NCI-H1092 (cell line): Measurements from ENCODE around the gene CLUH.
"Not testable (repeated sequence)": the region's sequence is repeated elsewhere in the genome, so short reads cannot be mapped to it uniquely, and the experiment has no call there.

ENCODE experiments used
- DNase-seq: peaks from one replicate; lab custom pipeline; 2025; lab: John Stamatoyannopoulos, UW

The CLUH gene

DNA sequence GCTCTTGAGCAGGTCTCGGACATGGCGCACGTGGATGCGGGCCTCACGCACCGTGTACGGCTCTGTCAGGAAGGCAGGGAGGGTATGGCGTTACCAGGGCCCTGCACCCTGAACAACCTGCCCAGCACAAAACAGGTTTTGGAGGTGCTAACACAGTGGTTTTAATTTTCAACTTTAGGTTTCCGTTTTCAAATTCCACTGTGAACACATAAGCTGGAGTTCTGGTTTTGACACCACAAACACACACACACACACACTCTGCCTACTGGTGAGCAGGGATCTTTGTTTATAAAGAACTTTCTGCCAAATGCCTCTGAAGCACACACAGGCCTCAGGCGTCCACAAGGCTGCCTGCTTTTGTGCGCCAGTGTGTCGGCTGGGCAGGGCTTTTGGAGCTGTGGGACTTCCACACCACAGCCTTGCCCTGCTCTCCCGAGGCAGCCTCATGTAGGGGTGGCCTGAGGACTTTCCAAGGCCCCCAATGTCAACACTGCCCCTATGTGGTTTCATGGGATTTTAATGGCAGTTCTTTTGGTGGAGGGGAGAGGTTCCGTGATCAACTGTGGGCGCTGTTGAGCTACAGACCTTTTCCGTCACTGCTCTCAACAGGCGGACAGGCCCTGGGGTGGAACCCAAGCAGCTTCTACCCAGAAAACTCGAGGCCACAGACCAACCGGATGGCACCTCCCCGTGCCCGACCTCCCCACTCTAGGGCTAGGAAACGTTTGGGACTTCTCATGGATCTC is 9.4 kb downstream of the CLUH start:
- DNase-seq: no peak

DNA sequence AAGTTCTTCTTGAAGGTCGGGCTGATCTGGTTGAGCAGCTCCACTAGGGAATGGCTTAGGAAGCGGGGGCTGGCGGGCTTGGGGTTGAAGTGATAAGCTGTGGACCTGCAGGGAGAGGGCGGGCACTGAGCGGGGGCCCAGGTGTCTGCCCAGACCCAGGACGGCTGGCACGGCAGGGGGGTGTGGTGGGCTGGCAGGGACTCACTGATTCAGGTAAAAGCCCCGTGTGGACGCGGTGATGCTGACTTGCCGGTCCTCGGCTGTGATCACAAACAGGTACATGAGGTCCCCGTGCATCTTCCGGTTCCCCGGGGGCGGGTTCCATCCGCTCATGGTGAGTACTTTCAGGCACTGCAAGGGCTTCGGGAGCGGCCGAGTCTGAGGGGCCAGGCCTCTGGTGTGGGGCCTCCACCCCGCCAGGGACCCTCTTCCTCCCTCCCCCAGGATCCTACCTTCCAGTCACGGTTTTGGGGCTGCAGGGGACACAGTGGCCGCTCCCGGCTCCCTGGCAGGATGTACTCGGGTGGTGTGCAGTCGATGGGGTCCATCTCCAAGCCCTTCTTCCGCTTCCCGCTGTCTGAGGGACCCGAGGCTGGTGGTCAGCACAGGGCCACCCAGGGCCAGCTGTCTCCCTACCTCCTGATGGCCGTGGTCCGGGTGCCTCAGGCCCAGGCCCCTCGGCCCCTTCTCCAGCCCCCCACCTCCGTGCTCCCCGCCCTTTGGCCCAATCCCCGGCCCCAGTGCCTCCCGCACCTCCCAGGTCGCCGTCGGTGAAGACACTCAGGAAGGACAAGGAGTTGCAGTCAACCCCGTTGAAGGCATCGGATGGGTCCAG is 10.2 kb downstream of the CLUH start:
- no peak for DNase-seq

DNA sequence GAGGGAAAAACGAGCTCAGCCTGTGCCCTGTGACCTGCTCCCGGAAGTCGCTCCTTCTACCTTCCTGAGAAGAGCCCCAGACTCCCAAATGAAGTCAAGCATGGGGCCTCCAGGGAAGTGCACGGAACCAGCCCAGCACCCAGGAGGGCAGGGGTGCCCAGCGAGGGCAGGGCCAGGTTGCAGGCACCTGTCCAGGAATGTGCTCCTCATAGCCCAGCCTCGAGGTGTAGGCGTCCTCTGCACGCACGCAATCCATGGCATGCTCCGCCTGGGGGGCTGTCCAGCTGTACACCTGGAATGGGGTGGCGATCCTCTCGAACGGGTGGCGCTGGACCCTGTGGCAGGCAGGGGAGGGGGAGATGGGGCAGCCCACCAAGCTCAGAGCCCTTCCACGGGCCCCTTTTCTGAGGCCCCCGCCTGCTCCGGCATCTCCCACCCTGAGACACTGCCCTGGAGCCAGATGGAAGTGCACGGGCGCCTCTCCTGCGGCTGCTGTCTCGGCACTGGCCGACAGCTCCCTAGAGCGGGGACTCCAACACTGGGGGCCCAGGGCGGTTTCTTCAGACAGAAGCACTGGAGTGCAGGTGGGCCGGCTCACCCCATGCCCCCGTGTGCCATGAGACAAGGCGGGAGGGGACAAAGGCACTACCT is 10.9 kb downstream of the CLUH start:
- no peak for DNase-seq

DNA sequence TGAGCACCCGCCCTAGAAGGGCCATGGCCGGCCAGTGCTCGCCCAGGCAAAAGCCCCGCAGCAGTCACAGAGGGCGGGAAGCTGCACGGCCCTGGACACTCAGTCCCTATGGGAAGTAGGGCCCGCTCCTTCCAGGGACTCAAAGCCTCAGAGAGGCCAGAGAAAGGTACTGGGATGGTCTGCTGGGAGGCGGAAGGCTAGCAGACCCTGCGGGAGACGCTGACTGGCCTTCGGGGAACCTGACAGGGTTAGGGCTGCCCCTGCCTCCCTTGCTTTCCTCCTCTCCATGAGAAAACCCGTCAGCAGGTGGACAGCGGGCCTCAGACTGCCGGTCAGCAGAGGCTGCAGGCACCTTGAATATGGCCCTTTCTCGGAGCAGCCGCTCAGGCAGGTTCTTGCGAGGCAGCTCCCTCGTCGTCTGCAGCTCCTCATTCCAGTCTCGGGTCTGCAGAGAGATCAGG is 11.5 kb downstream of the CLUH start:
- no peak for DNase-seq

DNA sequence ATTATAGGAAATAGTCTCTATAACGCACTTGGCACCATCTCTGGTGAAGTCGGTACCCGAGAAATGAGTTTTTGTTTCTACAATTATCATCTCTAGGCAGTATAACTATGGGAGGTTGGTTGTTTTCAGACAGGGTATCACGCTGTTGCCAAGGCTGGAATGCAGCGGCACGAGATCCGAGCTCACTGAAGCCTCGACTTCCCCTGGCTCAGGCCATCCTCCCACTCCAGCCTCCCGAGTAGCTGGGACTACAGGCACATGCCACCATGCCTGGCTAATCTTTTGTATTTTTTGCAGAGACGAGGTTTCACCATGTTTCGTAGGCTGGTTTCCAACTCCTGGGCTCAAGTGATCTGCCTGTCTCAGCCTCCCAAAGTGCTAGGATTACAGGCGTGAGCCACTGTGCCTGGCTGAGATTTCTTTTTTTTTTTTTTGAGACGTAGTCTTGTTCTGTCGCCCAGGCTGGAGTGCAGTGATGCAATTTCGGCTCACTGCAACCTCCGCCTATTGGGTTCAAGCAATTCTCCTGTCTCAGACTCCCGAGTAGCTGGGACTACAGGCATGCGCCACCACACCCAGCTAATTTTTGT is 12.3 kb downstream of the CLUH start:
- DNase-seq: not testable (repeated sequence)

DNA sequence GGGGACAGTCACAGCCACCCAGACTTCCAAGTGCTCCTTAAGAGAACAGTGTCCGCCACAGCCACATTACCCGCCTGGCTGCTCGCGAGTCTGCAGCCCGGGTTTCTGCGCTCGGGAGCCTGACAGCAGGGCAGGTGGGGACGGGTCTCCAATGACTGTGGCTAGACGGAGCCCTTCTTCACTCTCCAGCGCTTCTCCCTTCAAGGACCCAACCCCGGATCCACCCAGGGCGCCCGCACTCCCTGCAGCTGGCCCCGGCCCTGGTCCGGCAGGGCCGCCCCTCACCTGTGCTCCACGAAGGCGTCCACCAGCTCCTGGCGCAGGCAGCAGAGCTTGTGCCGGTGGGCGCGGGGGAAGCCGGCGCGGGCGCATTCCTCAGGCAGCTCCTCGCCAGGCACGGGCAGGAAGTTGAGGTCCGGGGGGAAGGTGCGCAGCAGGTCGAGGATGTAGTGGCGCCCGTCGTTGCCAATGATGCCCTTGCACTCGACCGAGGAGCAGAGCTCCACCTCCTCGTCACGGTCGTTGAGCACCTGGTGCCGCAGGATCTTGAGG is 13.9 kb downstream of the CLUH start:
- DNase-seq: no peak

DNA sequence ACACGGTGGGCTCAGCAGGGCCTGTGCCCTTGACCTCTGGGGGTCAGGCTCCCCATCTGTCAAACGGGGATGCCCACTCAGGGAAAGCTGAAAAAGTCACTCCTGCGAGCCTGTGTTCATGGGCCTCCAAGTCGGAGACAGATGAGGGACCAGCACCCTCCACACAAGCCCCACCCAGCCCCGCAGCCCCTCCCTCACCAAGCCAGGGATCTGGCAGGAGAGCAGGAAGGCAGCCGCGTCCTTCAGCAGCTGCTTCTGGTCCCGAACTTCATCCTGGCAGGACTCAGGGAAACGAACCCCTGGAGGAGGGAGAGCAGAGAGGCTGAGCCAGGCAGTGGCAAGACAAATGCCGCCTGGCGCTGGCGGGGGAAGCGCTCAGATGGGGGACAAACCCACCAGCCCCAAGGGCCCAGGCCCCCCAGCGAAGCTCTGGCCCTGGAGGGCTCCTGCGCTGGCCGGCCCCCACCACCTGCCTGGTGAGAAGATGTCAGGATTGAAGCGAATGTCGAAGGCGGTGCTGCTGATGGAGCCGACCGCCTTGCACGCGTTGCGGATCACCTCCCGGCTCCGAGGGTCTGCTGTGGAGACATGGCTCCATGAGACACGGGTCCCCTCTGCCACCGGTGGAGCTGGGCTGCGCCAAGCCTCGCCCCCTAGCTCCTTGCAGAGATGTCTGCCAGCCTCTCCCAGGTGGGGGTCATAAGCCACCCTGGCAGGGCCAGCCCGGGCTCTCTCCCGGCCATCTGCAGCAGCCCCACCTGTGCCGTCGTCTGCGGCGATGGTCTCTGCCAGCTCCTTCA is 15.4 kb downstream of the CLUH start:
- DNase-seq: no peak

DNA sequence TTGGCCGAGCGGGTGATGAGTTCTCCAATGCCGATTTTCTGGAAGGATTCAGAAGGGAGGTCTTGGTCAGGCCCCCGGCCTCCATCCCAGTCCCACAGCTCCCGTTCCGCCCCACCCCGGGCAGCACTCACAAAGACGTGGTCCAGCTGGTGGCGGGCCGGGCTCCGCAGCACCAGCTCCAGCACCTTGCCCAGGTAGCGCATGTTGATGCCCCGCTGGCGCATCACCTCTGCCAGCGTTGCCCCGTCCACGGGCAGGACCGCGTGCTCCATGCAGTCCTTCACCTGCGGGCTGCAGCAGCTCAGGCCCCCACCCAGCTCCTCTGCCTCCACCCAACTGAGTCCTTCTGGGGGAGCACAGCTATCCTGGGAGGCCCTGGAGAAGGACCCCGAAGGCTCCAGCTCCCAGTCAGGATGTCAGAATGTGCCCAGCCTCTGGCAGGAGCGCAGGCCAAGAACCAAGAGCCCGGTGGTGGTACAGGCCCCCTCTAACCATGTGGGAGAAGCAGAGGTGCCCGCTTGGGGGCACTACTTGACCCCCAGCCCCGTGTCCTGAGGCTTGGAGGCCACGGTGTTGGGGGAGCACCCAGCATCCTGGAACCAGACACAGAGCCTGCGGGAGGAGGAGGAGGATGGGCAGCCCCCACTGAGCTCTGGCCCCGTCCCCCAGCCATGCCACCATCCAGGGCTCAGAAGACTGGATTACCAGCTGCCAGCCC is 16.2 kb downstream of the CLUH start:
- no peak for DNase-seq

DNA sequence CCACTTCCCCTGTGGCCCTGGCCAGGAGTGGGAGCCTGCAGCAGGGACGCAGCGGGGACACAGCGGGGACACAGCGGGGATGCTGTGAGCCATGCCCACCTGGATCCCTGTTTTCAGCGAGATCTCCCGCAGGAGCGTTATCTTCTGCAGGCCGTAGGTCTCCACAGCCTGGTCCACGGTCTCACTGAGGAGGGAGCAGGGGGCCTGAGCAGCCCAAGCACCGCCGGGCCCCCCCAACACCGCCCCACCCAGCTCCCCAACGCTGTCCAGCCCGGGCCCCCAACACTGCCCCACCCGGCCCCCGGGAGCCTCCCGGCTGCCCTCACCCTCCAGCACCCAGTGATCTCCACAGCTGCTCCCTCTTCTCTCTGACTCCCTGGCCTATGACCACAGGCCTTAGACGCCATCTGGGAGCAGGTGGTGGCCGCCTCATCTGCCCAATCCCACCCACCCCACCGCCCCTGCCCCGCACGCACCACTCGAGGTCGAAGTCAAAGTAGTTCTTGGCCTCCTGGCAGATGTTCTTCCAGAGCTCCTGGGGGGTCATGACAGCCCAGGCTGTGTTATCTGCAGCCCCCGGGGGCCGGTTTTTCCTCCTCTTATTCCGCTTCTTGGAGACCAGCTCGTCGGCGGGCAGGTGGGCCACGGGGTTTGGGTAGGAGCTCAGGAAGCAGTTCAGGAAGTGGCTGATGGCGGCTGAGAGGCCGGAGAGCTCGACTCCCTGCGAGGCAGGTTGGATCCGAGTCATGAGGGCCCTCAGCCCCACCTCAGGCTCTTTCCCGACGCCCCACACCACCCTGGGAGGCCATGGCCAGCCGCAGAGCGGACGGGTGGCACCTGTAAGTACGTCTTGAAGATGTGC is 17.0 kb downstream of the CLUH start:
- no peak for DNase-seq

DNA sequence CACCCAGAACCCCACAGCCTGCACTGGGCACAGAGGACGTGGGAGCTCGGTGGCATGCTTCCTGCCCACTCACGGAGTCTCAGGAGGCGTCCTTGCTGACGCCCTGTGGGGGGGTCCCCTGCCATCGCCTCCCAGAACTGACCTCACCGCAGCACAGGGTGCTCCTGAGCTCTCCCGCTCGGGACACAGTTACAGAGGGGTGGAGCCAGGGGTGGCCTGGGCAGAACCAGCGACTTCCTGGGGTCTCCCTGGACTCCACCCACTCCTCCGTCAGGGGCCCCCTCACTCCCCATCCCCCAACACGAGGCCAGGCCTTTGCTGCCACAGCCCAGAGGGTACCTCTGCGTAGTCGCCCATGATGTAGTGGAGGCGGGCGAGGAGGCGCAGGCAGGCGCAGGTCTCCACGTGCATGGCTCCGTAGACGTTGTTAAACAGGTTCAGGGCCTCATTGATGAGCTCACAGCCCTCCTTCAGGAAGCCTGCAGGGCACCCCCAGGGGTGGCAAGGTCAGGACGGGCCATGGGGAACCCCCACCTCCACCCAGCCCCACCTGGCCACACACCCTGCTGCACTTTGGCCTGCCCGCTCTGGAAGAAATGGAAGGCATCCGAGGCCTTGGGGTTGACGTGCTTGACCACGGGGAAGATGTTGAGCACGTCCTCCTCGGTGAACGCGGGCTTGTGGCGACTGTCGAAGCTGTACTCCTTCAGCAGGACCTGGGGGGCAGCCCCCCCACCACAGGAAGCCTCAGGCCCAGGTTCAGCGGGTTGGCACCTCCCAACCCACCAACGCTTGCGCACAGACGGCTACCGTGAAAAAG is 17.8 kb downstream of the CLUH start:
- no peak for DNase-seq

DNA sequence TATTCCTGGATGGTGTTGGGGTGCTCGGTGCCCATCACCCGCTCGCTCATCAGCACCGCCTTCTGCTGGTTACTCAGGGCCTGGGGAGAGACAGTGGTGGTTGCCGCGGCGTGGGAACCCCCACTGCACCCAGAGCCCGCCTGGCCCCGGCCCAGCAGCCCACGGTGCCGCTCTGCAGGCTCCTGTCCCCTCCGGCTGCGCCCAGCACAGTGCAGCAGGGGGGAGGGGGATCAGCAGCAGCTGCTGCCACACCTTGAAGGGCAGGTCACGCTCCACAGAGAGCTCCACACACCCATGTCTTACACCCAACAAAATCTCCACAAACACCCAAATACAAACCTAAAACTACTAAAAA is 18.8 kb downstream of the CLUH start:
- DNase-seq: no peak

DNA sequence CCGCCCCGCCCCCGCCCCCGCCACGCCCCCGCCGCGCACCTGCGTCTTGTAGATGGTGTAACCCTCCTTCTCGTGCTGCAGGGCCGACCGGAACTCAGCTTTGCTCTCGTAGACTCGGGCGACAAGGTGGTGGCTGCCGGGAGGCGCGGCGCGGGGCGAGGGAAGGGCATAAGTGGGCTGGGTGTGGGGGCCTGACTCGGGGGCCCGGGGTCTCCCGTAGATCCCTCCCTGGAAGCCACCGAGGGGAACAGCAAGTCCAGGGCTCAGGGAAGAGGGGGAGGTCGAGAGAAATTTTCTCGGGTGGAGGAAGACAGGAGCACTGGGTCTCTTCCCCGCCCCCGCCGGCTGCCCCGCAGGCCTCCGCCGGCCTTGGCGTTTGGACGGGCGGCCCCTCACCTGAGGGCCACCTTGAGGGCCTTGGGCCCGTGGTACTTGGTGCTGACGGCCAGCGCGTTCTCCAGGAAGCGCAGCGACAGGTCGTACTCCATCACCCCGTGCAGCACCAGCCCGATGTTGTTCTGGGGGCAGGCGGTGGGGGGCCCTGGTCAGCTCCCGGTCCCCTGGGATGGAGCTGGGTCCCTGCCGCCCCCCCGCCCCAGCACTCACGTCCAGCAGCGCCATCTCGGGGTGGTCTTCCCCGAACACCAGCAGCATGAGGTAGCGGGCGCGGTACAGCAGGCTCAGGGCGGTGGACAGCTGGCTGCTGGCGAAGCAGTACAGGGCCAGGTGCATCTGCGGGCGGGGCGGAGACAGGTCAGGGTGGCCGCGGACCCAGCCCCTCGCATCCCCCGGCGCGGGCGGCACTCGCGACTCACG is 19.4 kb downstream of the CLUH start:
- no peak for DNase-seq

DNA sequence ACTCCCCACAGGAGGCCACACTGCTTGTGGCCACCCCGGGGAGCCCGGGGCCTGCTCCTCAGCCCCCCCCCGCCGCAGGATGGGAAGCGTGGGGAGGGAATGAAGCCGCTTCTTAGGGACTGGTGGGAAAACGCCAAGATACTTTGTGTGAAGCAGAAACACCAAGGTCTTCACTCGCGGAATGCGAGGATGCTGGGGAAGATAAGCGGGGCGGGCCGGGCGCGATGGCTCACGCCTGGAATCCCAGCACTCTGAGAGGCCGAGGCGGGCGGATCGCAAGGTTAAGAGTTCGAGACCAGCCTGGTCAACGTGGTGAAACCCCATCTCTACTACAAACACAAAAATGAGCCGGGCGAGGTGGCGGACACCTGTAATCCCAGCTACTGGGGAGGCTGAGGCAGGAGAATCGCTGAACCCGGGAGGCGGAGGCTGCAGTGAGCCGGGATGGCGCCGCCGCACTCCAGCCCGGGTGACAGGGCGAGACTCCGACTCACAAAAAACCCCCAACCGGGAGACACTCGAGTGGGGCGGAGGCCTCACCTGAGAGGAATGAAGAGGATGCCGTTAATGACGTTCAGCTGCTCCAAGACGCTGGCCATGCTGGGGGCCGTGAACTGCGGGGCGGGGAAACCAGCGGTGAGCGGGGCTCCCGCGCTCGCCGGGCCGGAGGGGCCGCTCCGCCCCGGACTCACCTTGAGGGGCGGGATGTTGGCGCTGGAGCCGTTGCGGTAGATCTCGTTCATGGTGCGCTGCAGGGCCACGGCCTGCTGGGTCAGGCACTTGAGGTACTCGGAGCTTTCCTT is 20.3 kb downstream of the CLUH start:
- DNase-seq: no peak

DNA sequence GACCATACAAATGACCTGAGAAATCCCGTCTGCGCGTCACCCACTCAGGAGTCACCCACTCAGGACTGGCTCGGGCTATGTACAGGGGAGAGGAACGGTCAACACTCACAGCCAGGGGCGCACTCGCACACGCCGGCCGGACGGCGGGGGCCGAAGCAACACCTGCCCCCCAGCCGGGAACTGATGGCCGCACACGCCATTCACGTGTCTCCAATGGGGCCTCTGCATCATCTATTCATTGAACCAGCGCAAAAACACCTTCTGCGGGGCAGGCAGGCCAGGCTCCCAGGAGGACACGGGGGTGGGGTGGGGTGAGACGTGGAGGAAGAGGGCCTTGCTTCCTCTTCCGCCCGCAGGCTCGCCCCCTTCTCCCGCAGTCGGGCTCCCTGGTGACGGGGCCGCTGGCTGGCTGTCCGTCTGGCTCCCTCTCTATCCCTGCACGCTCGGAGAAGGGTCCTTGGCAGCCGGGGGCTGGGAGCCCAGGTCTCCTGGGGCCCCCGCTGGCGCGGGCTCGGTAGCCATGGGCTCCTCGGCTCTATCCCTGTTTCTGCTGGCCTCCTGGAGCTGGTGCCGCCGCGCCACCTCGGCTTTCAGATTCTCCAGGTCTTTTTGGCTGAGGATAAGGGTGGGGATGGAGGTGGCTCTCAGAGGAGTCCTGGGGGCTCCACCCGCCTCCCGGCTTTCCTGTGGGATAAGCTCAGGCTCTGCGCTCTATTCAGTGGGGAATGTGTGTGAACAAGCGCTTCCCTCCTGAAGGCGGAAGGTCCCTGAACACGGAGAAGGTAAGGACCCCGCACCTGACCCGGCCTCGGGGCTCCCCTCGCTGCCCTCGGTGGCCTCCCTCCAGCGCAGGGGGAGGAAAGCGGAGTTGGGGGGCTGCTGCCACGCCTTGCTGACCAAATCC is 21.1 kb downstream of the CLUH start:
- DNase-seq: no peak

DNA sequence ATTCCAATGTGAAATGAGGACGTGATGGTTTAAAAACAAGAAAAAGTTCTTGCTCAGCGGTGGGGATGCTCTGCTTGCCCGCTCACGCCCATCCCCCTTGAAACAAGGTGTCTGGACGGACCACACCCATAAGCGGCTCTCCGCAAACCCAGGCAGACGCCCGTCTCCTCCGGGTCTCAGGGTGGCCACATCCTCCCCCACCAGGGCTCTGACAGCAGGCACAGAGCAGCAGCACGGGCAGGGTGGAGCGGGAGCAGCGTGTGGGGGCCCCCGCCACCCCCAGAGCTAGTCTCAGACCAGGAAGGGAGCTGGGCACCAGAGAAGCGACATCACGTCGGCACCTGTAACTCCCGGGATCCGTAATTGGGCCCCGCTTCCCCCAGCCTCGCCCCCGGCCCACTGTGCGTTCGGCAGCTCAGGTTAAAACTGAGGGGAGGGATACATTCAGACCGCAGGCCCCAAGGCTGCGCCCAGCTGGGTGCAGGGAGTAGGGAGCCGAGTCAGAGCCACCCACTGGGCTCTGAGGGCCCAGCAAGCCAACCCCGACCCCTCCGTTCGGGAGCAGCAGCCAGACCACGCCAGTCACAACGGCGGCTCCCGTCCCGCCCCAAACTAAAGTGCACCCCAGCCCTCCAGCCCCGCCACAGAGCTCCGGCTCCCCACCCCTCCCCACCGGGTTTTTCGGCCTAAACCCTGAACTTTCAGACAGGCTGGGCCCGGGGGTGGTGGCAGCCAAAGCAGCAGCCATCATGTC is 22.0 kb downstream of the CLUH start:
- no peak for DNase-seq
